LNCaP clone FGC (cell line): ENCODE results near the gene GSTT4.
"Not testable (repeated sequence)": the region's sequence is repeated elsewhere in the genome, so short reads cannot be mapped to it uniquely, and the experiment has no call there.

Experiments used
- DNase-seq: peaks from one replicate; pipeline ENCODE4 v3.0.0-alpha.2; 2011; ENCODE audit warnings: low read depth
- H3K4me3 ChIP-seq: 2 replicates; pipeline ENCODE4 v1.5.1; 2011; ENCODE audit warnings: mild to moderate bottlenecking, low read depth, low read length, control low read depth
- TF ChIP-seq, protein P1 (sequence below): IDR thresholded peaks from 2 replicates; pipeline ENCODE4 v1.5.1; 2012; ENCODE audit warnings: mild to moderate bottlenecking; ENCODE audit not compliant: control insufficient read depth, insufficient read depth; ENCODE audit errors: extremely low read depth

GSTT4 gene

GRCh38 chr22:23986538-23987178, 18.6 kb downstream of the GSTT4 start:
- DNase-seq: not testable (repeated sequence)

DNA sequence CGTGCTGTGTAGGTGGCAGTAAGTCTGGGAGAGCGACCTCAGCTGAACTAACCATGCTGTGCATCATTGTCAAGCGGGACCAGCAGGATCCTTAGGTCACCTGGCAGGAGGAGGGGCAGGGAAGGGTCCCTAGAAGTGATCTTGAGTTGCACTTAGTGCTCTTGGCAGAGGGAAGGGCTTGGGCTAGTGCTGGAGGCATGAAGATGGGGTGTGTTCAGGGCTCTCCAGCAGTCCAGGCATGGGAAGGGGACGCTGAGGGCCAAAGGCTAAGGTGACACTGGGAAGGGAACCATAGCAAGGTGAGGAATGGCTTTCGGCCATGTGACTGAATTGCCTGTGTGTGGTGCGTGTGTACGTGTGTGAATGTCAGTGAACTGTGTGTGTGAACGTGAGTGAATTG, 19.2 kb downstream of the GSTT4 start:
- H3K4me3 ChIP-seq, DNase-seq: not testable (repeated sequence)

More at GRCh38 chr22:23986538-23987178, 18.6 kb downstream of the GSTT4 start:
- H3K4me3 ChIP-seq: not testable (repeated sequence)

GRCh38 chr22:23984430-23984829, 20.8 kb downstream of the GSTT4 start:
- H3K4me3 ChIP-seq: no peak overlapping the region
- TF ChIP-seq, protein P1, sequence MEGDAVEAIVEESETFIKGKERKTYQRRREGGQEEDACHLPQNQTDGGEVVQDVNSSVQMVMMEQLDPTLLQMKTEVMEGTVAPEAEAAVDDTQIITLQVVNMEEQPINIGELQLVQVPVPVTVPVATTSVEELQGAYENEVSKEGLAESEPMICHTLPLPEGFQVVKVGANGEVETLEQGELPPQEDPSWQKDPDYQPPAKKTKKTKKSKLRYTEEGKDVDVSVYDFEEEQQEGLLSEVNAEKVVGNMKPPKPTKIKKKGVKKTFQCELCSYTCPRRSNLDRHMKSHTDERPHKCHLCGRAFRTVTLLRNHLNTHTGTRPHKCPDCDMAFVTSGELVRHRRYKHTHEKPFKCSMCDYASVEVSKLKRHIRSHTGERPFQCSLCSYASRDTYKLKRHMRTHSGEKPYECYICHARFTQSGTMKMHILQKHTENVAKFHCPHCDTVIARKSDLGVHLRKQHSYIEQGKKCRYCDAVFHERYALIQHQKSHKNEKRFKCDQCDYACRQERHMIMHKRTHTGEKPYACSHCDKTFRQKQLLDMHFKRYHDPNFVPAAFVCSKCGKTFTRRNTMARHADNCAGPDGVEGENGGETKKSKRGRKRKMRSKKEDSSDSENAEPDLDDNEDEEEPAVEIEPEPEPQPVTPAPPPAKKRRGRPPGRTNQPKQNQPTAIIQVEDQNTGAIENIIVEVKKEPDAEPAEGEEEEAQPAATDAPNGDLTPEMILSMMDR: peak; percentile 80
- no peak for DNase-seq

DNA sequence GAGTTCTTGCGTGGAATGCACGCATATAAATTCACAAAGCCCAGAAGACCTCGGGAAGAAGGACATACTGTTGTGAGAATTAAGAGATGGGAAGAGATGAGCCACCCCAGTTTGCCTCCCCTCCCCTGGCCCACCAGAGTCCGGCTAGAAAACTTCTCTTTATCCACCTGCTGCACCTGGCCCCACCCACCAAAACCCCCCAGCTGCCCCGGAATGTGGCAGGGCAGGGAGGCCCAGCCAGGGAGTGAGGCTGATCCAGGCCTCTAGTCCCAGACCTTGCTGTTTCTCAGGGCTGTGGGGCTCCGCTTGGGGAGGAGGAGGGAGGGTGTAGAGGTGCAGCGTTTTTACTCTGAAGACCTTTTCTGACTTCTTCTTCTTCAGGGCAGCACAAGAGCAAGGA, 24.7 kb downstream of the GSTT4 start:
- DNase-seq, H3K4me3 ChIP-seq: not testable (repeated sequence)

DNA sequence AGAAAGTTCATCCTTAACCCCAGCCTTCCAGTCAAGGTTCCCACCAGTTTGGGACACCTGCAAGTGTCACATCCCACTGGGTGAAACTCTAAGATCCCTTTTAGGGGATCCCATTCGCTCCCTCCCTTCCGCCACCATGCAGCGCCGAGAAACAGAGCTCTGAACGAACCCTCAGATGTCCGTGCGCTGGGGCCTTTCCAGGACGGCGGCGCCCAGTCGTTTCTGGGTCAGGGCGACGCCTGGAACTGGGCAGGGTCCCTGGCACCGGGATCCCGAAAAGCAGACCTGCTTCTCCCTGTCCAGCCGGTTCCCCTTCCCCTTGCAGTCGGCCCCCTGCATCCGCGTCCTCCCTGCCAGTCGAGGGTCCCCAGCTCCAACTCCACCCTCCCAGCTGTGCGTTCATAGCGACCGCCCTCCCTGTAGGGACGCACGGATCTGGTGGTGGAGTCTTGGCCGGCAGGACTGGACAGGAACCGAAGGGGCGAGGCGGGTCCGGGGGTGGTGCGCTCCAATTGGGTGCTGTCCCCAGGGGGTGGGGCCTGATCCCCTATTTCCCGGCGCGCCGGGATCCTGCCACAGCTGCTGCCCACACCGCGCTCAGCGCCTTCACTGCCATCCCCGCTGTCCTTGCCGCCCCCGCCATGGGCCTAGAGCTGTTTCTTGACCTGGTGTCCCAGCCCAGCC, 25.6 kb downstream of the GSTT4 start, which contains the start of gene GSTT2:
TSS of gene GSTT2 (plus strand) at position 578 of the 684 bp plus-strand sequence.
- not testable (repeated sequence) for DNase-seq, H3K4me3 ChIP-seq

DNA sequence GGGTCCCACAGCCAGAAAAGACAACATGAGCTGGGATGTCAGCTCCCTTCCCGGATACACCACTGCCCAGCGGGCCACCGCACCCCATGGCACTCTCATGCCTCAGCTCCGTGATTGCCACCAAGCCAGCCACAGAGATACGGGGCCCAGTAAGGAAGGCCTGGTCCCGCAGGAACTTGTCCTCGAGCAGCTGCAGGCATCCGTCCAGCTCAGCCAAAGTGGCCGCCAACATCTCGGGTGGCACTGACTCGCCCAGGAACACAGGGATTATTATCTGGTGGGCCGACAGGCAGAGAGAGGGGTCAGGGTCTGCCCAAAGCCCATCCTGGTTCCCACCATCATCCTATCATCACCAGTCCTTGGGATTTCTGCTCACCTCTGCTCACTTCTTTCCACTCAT, 27.9 kb downstream of the GSTT4 start:
- not testable (repeated sequence) for H3K4me3 ChIP-seq, DNase-seq

DNA sequence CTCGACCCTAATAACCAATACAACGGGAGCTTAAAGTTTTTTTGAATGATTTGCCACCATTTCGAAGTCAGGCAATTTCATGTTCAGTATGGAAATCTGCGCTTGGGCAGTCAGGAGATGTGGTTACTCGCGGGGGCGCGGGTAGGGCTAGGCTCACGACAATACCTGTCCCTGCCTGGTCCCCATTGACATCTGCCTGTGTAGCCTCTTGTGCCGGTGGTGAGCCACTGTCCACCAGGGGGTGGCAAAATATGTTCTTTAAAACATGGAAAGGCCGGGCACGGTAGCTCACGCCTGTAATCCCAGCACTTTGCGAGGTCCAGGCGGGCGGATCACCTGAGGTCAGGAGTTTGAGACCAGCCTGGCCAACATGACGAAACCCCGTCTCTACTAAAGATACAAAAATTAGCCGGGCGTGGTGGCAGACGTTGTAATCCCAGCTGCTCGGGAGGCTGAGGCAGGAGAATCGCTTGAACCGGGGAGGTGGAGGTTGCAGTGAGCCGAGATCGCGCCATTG, 30.4 kb downstream of the GSTT4 start:
- not testable (repeated sequence) for H3K4me3 ChIP-seq

DNA sequence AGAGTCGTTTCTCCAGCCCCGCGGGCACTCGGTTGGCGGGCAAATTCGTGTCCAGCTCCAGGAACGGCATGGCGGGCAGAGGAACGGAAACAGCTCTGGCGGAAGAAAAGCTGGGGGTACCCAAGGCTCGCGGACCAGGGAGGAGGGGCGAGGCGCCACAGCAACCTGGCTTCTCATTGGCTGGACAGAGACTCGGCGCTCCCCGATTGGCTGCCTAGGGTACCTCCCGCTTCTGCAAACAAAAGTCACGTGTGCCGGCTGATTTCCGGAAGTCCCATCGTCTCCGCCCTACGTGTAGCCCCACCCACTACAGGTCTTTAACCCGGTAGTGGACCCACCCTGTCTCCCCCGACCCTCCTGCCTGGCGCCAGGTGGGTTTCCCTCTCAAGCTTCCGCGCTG, 30.9 kb downstream of the GSTT4 start, which contains the start of gene DDT:
TSS of gene DDT (minus strand) at position 97 of the 400 bp plus-strand sequence. CDS start at position 70, 27 bp downstream.
- not testable (repeated sequence) for H3K4me3 ChIP-seq, DNase-seq

More for the DNA sequence above, 30.4 kb downstream of the GSTT4 start:
- not testable (repeated sequence) for DNase-seq

DNA sequence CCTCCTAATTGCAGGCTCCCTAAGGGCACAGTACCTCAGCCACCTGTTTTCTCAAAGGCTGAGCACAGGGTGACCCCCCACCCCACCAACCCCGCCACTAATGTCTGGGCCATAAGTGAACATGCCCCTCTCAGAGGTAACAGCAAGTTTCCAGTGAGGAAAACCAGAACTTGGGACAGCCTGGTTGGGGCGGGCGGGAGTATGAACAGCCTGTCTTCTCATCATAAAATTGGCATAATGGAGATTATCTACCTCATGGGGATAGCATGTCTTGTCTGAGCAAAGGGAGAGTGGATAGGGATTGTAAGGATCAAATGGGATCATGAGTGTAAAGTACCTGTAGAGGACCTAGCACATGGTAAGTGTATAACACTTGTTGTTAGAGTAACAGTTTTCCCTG, 33.3 kb downstream of the GSTT4 start:
- not testable (repeated sequence) for H3K4me3 ChIP-seq, DNase-seq

DNA sequence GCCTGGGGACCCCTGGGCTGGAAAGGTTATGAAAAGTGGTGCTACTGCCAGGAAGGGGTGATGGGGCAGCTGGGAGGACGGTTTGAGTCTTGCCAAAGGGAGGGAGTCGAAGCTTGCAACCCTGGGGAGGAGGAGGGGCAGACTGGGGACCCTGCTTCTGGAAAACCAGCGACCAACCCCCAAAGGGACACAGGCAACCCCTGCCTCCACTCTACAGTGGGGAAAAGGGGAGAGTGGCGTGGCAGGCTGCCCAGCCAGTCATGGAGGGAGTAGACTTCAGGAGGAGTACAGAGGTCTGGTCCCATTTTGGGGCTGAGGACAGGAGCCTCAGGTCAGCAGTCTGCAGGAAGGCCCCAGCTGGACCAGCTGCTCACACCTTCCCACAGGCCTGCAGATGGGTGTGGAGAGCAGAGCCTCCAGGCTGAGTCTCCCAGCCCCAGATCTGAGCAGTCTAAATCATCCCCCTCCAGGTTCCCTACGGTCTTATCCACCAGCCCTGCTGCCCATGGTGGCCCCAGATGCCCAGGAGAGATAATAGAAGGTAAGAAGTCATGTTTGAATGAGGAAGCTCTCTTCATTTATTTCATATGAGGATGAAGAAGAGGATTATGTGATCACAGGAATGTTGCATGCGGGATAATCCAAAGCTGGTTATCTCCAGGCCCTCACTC, 34.3 kb downstream of the GSTT4 start:
- TF ChIP-seq, protein P1: no peak
- no peak overlapping the region for H3K4me3 ChIP-seq
- DNase-seq: no peak

GRCh38 chr22:23970201-23970641, 35.0 kb downstream of the GSTT4 start:
- no peak overlapping the region for H3K4me3 ChIP-seq
- TF ChIP-seq, protein P1: no peak
- no peak for DNase-seq
